Measurements from ENCODE around the gene C16orf54. TPM values are rescaled to one million over a fixed set of nuclear protein-coding genes. Genes with fewer than 3 reads are reported as not detected.
"Not testable (repeated sequence)": the region's sequence is repeated elsewhere in the genome, so short reads cannot be mapped to it uniquely, and the experiment has no call there.

C16orf54 gene
- total and polyA plus RNA-seq, 5 donors from 2014 or later: 31.4 to 89.4 (median 77.3) TPM

DNA sequence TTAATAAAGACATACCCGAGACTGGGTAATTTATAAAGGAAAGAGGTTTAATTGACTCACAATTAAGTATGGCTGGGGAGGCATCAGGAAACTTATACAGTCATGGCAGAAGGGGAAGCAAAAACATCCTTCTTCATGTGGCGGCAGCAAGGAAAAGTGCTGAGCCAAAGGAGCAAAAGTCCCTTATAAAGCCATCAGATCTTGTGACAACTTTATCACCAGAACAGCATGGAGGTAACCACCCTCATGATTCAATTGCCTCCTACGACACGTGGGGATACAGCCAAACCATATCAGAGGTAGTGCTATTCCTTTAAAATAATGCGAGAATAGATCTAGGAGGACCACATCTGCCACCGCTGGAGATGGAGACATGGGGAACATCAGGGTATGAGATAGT lies 9.0 kb downstream of the C16orf54 start:
- ATAC-seq (ENCODE audit: low read depth in 2 of 2): no peak
- Histone ChIP-seq H3K4me3 (ENCODE audit: low read depth, low read length) (no peak overlapping the region), H3K4me1 (ENCODE audit: control insufficient read depth, insufficient read depth, low read length, poor library complexity, severe bottlenecking) (peaks cover 41% of the 10 kb centered on the region), H3K27me3 (ENCODE audit: control insufficient read depth, insufficient read depth, low read length) (no peaks in the 10 kb centered on the region), H3K9me3 (ENCODE audit: control insufficient read depth in 2 of 2, low read length in 2 of 2) (no peaks in the 10 kb centered on the region), H3K27ac (ENCODE audit: insufficient read depth, low read length, poor library complexity, severe bottlenecking) (no peak overlapping the region), H3K36me3 (ENCODE audit: control insufficient read depth, insufficient read depth, low read length) (peaks cover 7% of the 10 kb centered on the region)
- H3K36me3 Mint-ChIP-seq: peaks cover 24% of the 10 kb centered on the region
- peak overlapping the region in 1 of 4 donors; percentile 11 for H3K4me3 Mint-ChIP-seq
- H3K27ac Mint-ChIP-seq: peak overlapping the region; percentile 26 to 67 (median 54)
- H3K9me3 Mint-ChIP-seq: peaks cover 0 to 4% (median 2%) of the 10 kb centered on the region in 7 donors
- H3K4me1 Mint-ChIP-seq: peaks cover 23 to 74% (median 51%) of the 10 kb centered on the region in 4 donors
- DNase-seq: no peak
- H3K27me3 Mint-ChIP-seq: no peaks in the 10 kb centered on the region

DNA sequence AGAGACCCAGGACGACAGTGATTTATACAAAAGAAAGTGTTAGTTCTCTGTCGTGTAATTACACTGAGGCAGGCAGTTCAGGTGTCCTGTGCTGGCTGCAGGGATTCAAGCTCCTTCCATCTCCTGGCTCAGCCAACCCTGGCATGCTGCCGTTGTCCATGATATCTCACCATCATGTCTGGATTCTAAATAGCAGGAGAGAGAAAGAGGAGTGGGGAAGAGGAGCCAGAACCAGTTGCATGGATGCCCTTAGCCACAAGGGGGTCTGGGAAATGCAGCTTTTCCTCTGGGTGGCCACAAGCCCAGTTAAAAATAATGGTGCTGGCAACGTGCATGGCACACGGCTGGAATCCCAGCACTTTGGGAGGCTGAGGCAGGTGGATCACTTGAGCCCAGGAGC lies 9.7 kb downstream of the C16orf54 start:
- H3K27me3 ChIP-seq (ENCODE audit: control insufficient read depth, insufficient read depth, low read length): no peaks in the 10 kb centered on the region
- DNase-seq (no peak), ATAC-seq (ENCODE audit: low read depth in 2 of 2) (no peak)
- Mint-ChIP-seq H3K36me3 (peaks cover 17% of the 10 kb centered on the region), H3K4me3 (peak overlapping the region in 1 of 4 donors; percentile 11), H3K4me1 (peaks cover 22 to 71% (median 46%) of the 10 kb centered on the region in 4 donors), H3K9me3 (peaks cover 0 to 6% (median 2%) of the 10 kb centered on the region in 7 donors), H3K27ac (peak overlapping the region in 2 of 3 donors; percentile 47 to 67), H3K27me3 (no peaks in the 10 kb centered on the region)
- H3K4me3 ChIP-seq (ENCODE audit: low read depth, low read length): no peak overlapping the region
- peaks cover 1% of the 10 kb centered on the region for H3K36me3 ChIP-seq (ENCODE audit: control insufficient read depth, insufficient read depth, low read length)
- H3K9me3 ChIP-seq (ENCODE audit: control insufficient read depth in 2 of 2, low read length in 2 of 2): no peaks in the 10 kb centered on the region
- peaks cover 34% of the 10 kb centered on the region for H3K4me1 ChIP-seq (ENCODE audit: control insufficient read depth, insufficient read depth, low read length, poor library complexity, severe bottlenecking)
- no peak overlapping the region for H3K27ac ChIP-seq (ENCODE audit: insufficient read depth, low read length, poor library complexity, severe bottlenecking)

- Histone ChIP-seq H3K9me3 (ENCODE audit: control insufficient read depth in 2 of 2, low read length in 2 of 2) (no peaks in the 10 kb centered on the region), H3K36me3 (ENCODE audit: control insufficient read depth, insufficient read depth, low read length) (no peaks in the 10 kb centered on the region), H3K27ac (ENCODE audit: insufficient read depth, low read length, poor library complexity, severe bottlenecking) (no peak overlapping the region), H3K27me3 (ENCODE audit: control insufficient read depth, insufficient read depth, low read length) (no peaks in the 10 kb centered on the region), H3K4me1 (ENCODE audit: control insufficient read depth, insufficient read depth, low read length, poor library complexity, severe bottlenecking) (peaks cover 32% of the 10 kb centered on the region), H3K4me3 (ENCODE audit: low read depth, low read length) (no peak overlapping the region)
- H3K27ac Mint-ChIP-seq: peak overlapping the region in 1 of 3 donors; percentile 26
- H3K27me3 Mint-ChIP-seq: no peaks in the 10 kb centered on the region
- H3K36me3 Mint-ChIP-seq: peaks cover 7% of the 10 kb centered on the region
- DNase-seq (no peak), ATAC-seq (ENCODE audit: low read depth in 2 of 2) (no peak)
- H3K9me3 Mint-ChIP-seq: peaks cover 0 to 7% (median 2%) of the 10 kb centered on the region in 7 donors
- peaks cover 19 to 63% (median 40%) of the 10 kb centered on the region in 4 donors for H3K4me1 Mint-ChIP-seq
- H3K4me3 Mint-ChIP-seq: peak overlapping the region in 1 of 4 donors; percentile 81
Measured at GRCh38 chr16:29734786-29735185, 11.0 kb downstream of the C16orf54 start.

DNA sequence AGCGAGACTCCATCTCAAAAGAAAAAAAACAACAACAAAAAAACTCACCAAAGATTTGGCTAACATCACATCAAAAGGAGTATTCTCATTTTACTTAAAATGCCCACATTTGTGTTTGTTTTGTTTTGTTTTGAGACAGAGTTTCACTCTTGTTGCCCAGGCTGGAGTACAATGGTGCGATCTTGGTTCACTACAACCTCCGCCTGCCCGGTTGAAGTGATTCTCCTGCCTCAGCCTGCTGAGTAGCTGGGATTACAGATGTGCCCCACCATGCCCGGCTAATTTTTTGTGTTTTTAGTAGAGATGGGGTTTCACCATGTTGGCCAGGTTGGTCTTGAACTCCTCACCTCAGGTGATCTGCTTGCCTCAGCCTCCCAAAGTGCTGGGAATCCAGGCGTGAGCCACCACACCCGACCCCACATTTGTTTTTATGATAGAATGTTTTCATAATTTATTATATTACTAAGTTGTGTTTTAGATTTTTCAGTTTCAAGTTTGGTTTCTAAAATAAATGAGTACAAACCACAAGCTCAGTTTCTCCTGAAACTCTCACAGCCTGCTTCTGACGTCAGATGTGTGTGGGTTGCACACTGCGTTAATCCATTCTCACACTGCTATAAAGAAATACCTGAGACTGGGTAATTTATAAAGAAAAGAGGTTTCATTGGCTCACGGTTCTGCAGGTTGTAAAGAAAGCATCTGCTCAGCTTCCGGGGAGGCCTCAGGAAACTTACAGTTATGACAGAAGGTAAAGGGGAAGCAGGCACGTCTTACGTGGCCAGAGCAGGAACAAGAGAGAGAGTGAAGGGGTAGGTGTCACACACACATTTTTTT lies 13.8 kb downstream of the C16orf54 start:
- not testable (repeated sequence) for H3K9me3 Mint-ChIP-seq; H3K4me1 ChIP-seq (ENCODE audit: control insufficient read depth, insufficient read depth, low read length, poor library complexity, severe bottlenecking); H3K36me3 Mint-ChIP-seq; H3K36me3 ChIP-seq (ENCODE audit: control insufficient read depth, insufficient read depth, low read length); H3K27me3 ChIP-seq (ENCODE audit: control insufficient read depth, insufficient read depth, low read length); H3K4me3 ChIP-seq (ENCODE audit: low read depth, low read length); H3K27me3 Mint-ChIP-seq; H3K9me3 ChIP-seq (ENCODE audit: control insufficient read depth in 2 of 2, low read length in 2 of 2)
- peaks cover 10 to 46% (median 24%) of the 10 kb centered on the region in 4 donors for H3K4me1 Mint-ChIP-seq
- peak overlapping the region; percentile 2 to 52 (median 51) for H3K27ac Mint-ChIP-seq
- H3K4me3 Mint-ChIP-seq: peak overlapping the region in 2 of 4 donors; percentile 24 to 55
- ATAC-seq (ENCODE audit: low read depth in 2 of 2) (peak; percentile 12 to 34), DNase-seq (peak in 1 of 3 donors; percentile 69)
- peak overlapping the region; percentile 8 for H3K27ac ChIP-seq (ENCODE audit: insufficient read depth, low read length, poor library complexity, severe bottlenecking)

DNA sequence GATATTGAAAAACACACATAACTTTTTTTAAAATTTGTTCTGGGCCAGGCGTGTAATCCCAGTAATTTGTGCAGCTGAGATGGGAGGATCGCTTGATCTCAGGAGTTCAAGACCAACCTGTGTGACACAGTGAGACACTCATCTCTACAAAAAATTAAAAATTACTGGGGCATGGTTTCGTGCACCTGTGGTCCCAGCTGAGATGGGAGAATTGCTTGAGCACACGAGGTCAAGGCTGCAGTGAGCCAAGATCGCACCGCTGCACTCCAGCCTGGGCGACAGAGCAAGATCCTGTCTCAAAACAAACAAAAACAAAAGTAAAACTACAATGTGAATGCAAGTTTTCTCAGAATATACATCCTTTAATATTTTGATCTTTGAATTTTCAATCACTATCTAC lies 15.1 kb downstream of the C16orf54 start:
- Histone ChIP-seq H3K4me1 (ENCODE audit: control insufficient read depth, insufficient read depth, low read length, poor library complexity, severe bottlenecking) (peaks cover 9% of the 10 kb centered on the region), H3K27ac (ENCODE audit: insufficient read depth, low read length, poor library complexity, severe bottlenecking) (no peak overlapping the region), H3K4me3 (ENCODE audit: low read depth, low read length) (no peak overlapping the region), H3K9me3 (ENCODE audit: control insufficient read depth in 2 of 2, low read length in 2 of 2) (no peaks in the 10 kb centered on the region), H3K27me3 (ENCODE audit: control insufficient read depth, insufficient read depth, low read length) (no peaks in the 10 kb centered on the region), H3K36me3 (ENCODE audit: control insufficient read depth, insufficient read depth, low read length) (no peaks in the 10 kb centered on the region)
- DNase-seq (no peak), ATAC-seq (ENCODE audit: low read depth in 2 of 2) (no peak)
- peaks cover 0 to 7% (median 2%) of the 10 kb centered on the region in 7 donors for H3K9me3 Mint-ChIP-seq
- H3K27ac Mint-ChIP-seq: no peak overlapping the region
- H3K4me3 Mint-ChIP-seq: peak overlapping the region in 1 of 4 donors; percentile 81
- H3K36me3 Mint-ChIP-seq: peaks cover 4% of the 10 kb centered on the region
- H3K27me3 Mint-ChIP-seq: no peaks in the 10 kb centered on the region
- peaks cover 5 to 32% (median 16%) of the 10 kb centered on the region in 4 donors for H3K4me1 Mint-ChIP-seq

GRCh38 chr16:29729116-29729521 lies 16.7 kb downstream of the C16orf54 start:
- Histone ChIP-seq H3K4me1 (ENCODE audit: control insufficient read depth, insufficient read depth, low read length, poor library complexity, severe bottlenecking) (peaks cover 9% of the 10 kb centered on the region), H3K27ac (ENCODE audit: insufficient read depth, low read length, poor library complexity, severe bottlenecking) (no peak overlapping the region), H3K4me3 (ENCODE audit: low read depth, low read length) (no peak overlapping the region), H3K27me3 (ENCODE audit: control insufficient read depth, insufficient read depth, low read length) (no peaks in the 10 kb centered on the region), H3K36me3 (ENCODE audit: control insufficient read depth, insufficient read depth, low read length) (no peaks in the 10 kb centered on the region), H3K9me3 (ENCODE audit: control insufficient read depth in 2 of 2, low read length in 2 of 2) (no peaks in the 10 kb centered on the region)
- Mint-ChIP-seq H3K36me3 (no peaks in the 10 kb centered on the region), H3K4me1 (peaks cover 7 to 25% (median 18%) of the 10 kb centered on the region in 4 donors), H3K27me3 (no peaks in the 10 kb centered on the region), H3K9me3 (peaks cover 0 to 7% (median 1%) of the 10 kb centered on the region in 7 donors), H3K4me3 (no peak overlapping the region), H3K27ac (peak overlapping the region in 1 of 3 donors; percentile 56)
- DNase-seq (no peak), ATAC-seq (ENCODE audit: low read depth in 2 of 2) (no peak)

- peaks cover 0 to 4% (median 1%) of the 10 kb centered on the region in 7 donors for H3K9me3 Mint-ChIP-seq
- Histone ChIP-seq H3K4me3 (ENCODE audit: low read depth, low read length) (no peak overlapping the region), H3K9me3 (ENCODE audit: control insufficient read depth in 2 of 2, low read length in 2 of 2) (no peaks in the 10 kb centered on the region), H3K27ac (ENCODE audit: insufficient read depth, low read length, poor library complexity, severe bottlenecking) (no peak overlapping the region), H3K27me3 (ENCODE audit: control insufficient read depth, insufficient read depth, low read length) (no peaks in the 10 kb centered on the region), H3K4me1 (ENCODE audit: control insufficient read depth, insufficient read depth, low read length, poor library complexity, severe bottlenecking) (peaks cover 9% of the 10 kb centered on the region), H3K36me3 (ENCODE audit: control insufficient read depth, insufficient read depth, low read length) (no peaks in the 10 kb centered on the region)
- DNase-seq: no peak
- no peaks in the 10 kb centered on the region for H3K36me3 Mint-ChIP-seq
- no peak for ATAC-seq (ENCODE audit: low read depth in 2 of 2)
- H3K27ac Mint-ChIP-seq: no peak overlapping the region
- H3K4me1 Mint-ChIP-seq: peaks cover 10 to 24% (median 17%) of the 10 kb centered on the region in 4 donors
- H3K4me3 Mint-ChIP-seq: peak overlapping the region in 1 of 4 donors; percentile 5
- no peaks in the 10 kb centered on the region for H3K27me3 Mint-ChIP-seq
Measured at GRCh38 chr16:29727452-29727851, 18.3 kb downstream of the C16orf54 start.
